ENCODE data around the gene OXER1.
"Not testable (repeated sequence)": the region's sequence is repeated elsewhere in the genome, so short reads cannot be mapped to it uniquely, and the experiment has no call there.

OXER1 gene

GRCh38 chr2:42747422-42747821 is 16.5 kb downstream of the OXER1 start:
- DNase-seq: no peak

GRCh38 chr2:42744545-42745082 is 19.3 kb downstream of the OXER1 start:
- no peak for DNase-seq

- no peak for DNase-seq
Measured at GRCh38 chr2:42743659-42743990, 20.3 kb downstream of the OXER1 start.

GRCh38 chr2:42742740-42743658 is 20.9 kb downstream of the OXER1 start:
- no peak for DNase-seq

- DNase-seq: no peak
Measured at GRCh38 chr2:42741140-42741539, 22.8 kb downstream of the OXER1 start.

GRCh38 chr2:42736598-42737322 is 27.2 kb downstream of the OXER1 start:
- DNase-seq: no peak

DNA sequence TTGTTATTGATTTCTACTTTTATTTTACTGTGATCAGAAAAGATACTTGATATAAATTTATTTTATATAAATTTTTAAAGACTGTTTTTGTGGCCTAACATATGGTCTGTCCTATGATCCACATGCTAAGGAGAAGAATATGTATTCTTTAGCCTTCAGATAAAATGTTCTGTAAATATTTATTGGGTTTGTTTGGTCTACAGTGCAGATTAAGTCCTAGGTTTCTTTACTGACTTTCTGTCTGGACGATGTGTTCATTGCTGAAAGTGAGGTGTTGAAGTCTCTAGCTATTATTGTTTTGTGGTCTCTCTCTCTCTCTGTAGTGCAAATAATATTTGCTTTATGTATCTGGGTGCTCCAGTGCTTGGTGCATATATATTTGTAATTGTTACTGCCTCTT is 30.1 kb downstream of the OXER1 start:
- no peak for DNase-seq

DNA sequence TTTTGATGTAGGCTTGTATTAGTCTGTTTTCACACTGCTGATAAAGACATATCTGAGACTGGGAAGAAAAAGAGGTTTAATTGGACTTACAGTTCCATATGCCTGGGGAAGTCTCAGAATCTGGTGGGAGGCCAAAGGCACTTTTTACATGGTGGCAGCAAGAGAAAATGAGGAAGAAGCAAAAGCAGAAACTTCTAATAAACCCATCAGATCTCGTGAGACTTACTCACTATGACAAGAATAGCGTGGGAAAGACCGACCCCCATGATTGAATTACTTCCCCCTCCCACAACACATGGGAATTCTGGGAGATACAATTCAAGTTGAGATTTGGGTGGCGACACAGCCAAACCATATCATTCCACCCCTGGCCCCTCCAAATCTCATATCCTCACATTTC is 32.6 kb downstream of the OXER1 start:
- DNase-seq: not testable (repeated sequence)

DNA sequence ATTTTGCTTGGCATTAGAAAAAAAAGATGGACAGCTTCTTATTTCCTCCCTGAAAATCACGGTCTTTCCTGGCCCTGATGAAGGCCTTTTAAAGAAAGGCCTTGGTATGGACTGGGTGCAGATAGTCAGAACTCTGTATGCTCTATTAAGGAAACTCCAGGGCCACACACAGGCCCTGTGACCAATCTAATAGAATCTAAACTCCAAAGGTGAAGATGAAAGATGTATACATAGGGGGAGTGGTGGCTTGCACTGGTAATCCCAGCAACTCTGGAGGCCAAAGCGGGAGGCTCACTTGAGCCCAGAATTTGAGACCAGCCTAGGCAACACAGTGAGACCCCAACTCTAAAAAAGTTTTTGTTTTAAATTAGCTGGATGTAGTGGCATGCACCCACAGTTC is 37.3 kb downstream of the OXER1 start:
- DNase-seq: no peak

DNA sequence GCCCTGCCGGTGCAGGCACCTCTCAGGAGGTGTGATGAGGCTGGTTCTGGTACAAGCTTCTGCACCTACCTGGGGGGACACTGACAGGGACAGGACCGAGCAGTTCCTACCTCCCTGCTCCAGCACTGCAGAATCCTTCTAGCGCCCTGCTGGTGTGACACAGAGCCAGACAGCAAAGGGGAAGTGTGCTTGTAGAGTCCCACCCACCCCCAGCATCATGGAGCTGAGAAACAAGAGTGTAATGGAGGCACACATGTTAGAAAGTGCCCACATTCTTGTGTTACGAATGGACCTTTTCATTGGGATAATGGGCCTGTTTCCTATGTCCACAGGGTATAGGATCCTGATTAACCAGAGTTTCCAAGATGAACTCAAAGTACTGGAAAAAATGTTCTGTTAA is 38.3 kb downstream of the OXER1 start:
- no peak for DNase-seq

DNA sequence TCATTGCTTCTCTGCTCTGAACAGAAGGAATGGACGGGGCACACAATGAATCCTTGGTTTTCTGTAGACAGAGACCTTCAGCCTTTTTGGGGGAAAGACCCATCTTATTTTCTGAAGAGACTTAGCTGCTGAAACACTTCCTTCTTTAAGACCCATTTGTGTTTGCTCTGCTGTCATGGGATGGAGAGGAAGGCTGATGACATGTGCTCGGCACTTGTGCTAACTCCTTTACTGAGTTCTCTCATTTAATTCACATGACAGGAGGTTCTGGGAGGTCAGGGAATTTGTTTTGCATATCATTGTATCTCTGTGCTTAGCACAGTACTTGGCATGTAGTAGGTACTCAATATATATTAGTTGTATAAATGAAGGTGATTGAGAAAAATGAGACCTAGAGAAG is 39.0 kb downstream of the OXER1 start:
- no peak for DNase-seq

DNA sequence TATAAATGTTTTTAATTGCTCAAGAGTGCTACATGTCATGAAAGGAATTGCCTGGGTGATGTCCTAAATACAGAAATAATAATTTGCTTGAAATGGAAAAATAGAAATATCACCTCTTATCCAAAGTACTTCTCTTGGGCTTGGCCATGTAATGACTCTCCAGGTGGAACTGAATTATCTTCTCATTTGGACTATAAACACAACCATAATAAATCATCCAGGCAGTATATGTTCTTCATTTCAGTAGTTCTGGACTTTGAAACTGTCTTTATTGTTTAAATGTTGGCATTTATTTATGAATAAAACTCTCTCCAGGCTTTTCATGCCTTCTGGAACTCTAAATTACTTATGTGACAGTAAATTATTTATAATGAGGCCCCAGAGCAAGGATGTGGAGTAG is 40.5 kb downstream of the OXER1 start:
- no peak for DNase-seq

- DNase-seq: no peak
Measured at GRCh38 chr2:42722320-42723190, 41.4 kb downstream of the OXER1 start.

DNA sequence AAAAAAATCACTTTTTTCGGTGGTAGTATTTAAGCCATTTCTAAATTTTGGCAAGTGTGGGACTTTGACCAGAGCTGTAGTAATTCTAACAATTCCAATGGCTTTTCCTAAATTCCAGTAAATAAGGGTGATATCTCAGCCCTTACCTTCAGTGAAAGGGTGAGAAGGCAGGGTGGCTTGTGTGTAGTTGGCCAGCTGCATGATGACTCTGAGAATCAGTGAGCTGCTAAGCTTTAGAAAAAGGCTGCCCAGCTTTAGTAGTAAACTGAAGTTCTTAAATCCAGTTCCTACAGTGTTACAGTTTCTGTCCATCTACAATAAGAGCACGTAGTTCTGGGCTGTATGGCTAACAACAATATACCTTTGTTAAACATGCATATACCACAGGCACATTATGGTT is 42.0 kb downstream of the OXER1 start:
- DNase-seq: no peak

GRCh38 chr2:42714686-42715085 is 49.2 kb downstream of the OXER1 start:
- DNase-seq: no peak

DNA sequence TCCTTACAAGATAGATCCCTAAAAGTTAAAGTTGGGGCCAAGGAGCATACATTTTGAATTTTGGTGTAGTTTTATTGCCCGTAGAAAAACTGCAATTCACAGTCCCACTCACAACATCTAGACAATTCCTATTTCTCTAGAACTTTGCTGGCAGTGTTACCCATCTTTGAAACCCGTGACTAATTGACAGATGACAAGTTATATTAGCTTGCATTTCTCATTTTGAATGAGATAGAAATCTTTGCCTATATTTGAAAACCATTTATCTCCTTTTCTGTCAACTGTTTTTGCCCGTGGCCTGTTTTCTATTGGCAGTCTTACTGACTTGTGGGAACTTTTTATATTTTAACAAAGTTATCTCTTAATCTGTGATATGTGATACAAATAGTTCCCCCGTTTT is 50.0 kb downstream of the OXER1 start:
- DNase-seq: no peak

DNA sequence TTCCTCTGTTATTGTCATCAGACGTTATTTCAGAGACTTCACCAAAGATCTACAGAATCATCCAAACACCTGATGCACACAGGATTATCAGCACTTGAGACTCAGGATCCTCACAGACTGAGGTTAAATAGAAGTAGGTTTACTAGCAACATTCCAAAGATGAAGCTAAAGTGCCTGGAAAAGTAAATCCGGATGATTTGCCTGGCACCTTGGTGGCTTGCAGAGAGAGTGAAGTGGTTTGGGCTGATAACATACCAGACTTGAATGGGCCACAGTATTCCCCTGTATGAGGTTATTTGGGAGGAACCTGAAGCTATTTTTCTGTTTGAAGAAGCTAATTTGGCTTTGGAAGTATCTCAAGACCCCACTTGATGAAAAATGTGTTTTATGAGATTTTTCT is 51.0 kb downstream of the OXER1 start:
- no peak for DNase-seq
